SU-DHL-6 (cell line): ENCODE results near the gene FOXK1.

Experiments
- EZH2phosphoT487 ChIP-seq: fragments of 200-600 bp; sonication (generic), shearing (Covaris generic); conservative IDR thresholded peaks from 2 replicates; pipeline ENCODE4 v1.6.1; 2018; ENCODE audit warnings: mild to moderate bottlenecking, antibody characterized with exemption, low read length, moderate library complexity, mixed read lengths
- TF ChIP-seq, protein P1 (sequence below): fragments of 200-600 bp; sonication (generic); IDR thresholded peaks from one replicate; pipeline ENCODE4 v1.5.1; 2017; ENCODE audit warnings: antibody characterized with exemption, mild to moderate bottlenecking, low read length, moderate library complexity; ENCODE audit not compliant: insufficient read depth, poor library complexity, severe bottlenecking

DNA sequence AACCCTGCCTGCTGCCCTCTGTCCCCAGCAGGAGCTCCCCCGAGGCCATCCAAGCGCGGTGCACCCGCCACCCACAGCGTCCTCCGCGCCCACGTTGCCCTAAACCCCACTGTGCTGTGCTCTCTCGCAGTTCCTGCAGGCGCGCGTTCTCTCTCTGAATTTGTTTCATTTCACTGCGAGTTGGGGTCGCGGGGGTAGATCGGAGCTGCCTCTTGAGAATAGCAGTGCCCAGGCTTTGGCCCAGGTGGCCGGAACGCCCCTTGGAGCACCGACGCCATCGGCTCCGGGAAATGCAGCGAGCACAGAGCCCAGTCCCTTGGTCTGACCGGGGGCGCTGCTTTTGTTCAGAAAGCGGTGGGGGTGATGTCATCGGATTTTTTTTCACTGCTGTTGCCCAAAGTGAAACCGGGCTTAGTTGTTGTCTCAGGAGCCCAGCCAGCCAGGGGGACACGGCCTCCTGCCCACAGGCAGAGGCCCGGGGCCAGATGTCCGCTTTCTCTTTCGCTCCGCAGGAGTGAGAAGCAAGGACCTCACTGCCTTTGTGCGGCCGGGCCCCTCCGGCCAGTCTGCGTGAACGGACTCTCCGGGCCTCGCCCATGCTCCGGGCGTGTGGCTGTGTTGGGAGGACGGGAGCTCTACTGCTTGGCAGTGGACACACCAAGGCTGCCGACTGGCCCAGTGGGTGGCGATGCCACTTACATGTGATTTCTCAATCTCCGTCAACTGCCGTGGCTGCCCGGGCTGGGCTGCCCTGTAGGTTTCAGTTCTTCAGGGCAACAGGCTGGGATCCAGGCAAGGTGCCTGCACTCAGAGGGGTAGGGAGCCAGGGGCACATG, 43.1 kb downstream of the FOXK1 start:
- TF ChIP-seq, protein P1, sequence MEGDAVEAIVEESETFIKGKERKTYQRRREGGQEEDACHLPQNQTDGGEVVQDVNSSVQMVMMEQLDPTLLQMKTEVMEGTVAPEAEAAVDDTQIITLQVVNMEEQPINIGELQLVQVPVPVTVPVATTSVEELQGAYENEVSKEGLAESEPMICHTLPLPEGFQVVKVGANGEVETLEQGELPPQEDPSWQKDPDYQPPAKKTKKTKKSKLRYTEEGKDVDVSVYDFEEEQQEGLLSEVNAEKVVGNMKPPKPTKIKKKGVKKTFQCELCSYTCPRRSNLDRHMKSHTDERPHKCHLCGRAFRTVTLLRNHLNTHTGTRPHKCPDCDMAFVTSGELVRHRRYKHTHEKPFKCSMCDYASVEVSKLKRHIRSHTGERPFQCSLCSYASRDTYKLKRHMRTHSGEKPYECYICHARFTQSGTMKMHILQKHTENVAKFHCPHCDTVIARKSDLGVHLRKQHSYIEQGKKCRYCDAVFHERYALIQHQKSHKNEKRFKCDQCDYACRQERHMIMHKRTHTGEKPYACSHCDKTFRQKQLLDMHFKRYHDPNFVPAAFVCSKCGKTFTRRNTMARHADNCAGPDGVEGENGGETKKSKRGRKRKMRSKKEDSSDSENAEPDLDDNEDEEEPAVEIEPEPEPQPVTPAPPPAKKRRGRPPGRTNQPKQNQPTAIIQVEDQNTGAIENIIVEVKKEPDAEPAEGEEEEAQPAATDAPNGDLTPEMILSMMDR, result no peak
- TF ChIP-seq EZH2phosphoT487, result no peak
